GM23338 (cell line): ENCODE measurements around the gene LDLRAD3. TPM values are rescaled to one million over a fixed set of nuclear protein-coding genes. Genes with fewer than 3 reads are reported as not detected.

Experiments
- ATAC-seq: fragments of 200-7000 bp; cut with Tn5 transposase; 3 replicates; pipeline ENCODE4 v1.9.1; 2020
- DNase-seq: peaks from one replicate; pipeline ENCODE4 v3.0.0-alpha.2; 2015; ENCODE audit warnings: low spot score
- H2AFZ ChIP-seq: fragments of 200-600 bp; sonication (generic); 2 replicates; pipeline ENCODE4 v1.8.0; 2016; ENCODE audit warnings: antibody characterized with exemption, mild to moderate bottlenecking, moderate library complexity
- H3F3A ChIP-seq: fragments of 200-600 bp; sonication (generic); replicated peaks from 2 replicates; pipeline ENCODE4 v1.8.0; 2017; ENCODE audit warnings: antibody characterized with exemption, mixed run types, low read depth
- H3K27ac ChIP-seq: fragments of 200-600 bp; sonication (generic); 2 replicates; pipeline ENCODE4 v1.6.1; 2016; ENCODE audit warnings: low read depth
- H3K27me3 ChIP-seq: fragments of 200-600 bp; sonication (generic); 2 replicates; pipeline ENCODE4 v1.8.0; 2016; ENCODE audit warnings: mild to moderate bottlenecking, mixed run types, moderate library complexity; ENCODE audit not compliant: insufficient read depth
- H3K36me3 ChIP-seq: fragments of 200-600 bp; sonication (generic); 2 replicates; pipeline ENCODE4 v1.8.0; 2016; ENCODE audit warnings: mild to moderate bottlenecking; ENCODE audit not compliant: insufficient read depth
- H3K4me1 ChIP-seq: fragments of 200-600 bp; sonication (generic); 2 replicates; pipeline ENCODE4 v1.8.0; 2016; ENCODE audit warnings: mild to moderate bottlenecking, moderate library complexity; ENCODE audit not compliant: insufficient read depth
- H3K4me2 ChIP-seq: fragments of 200-600 bp; sonication (generic); 2 replicates; pipeline ENCODE4 v1.7.1; 2017; ENCODE audit warnings: mixed run types
- H3K4me3 ChIP-seq: fragments of 200-600 bp; sonication (generic); 2 replicates; pipeline ENCODE4 v1.6.1; 2016; ENCODE audit warnings: mixed run types
- H3K79me2 ChIP-seq: fragments of 200-600 bp; sonication (generic); replicated peaks from 2 replicates; pipeline ENCODE4 v1.8.0; 2017; ENCODE audit warnings: mild to moderate bottlenecking; ENCODE audit not compliant: insufficient read depth
- H3K9me2 ChIP-seq: fragments of 200-600 bp; sonication (generic); 2 replicates; pipeline ENCODE4 v1.8.0; 2017; ENCODE audit not compliant: insufficient read depth
- H4K20me1 ChIP-seq: fragments of 200-600 bp; sonication (generic); replicated peaks from 2 replicates; pipeline ENCODE4 v1.8.0; 2017; ENCODE audit warnings: mild to moderate bottlenecking; ENCODE audit not compliant: insufficient read depth
- H3K27ac Mint-ChIP-seq: 2 replicates; pipeline ENCODE4 v1.8.0; 2020; ENCODE audit warnings: inconsistent platforms, mild to moderate bottlenecking, moderate library complexity, mixed read lengths
- H3K27me3 Mint-ChIP-seq: 3 replicates; pipeline ENCODE4 v1.8.0; 2022; ENCODE audit warnings: low read depth, mild to moderate bottlenecking, moderate library complexity, mixed read lengths, inconsistent platforms; ENCODE audit not compliant: insufficient read depth, poor library complexity
- H3K36me3 Mint-ChIP-seq: 3 replicates; pipeline ENCODE4 v1.8.0; 2021; ENCODE audit warnings: low read depth, mild to moderate bottlenecking, inconsistent platforms, moderate library complexity, mixed read lengths
- H3K4me1 Mint-ChIP-seq: 3 replicates; pipeline ENCODE4 v1.8.0; 2020; ENCODE audit warnings: mild to moderate bottlenecking, inconsistent platforms, mixed read lengths
- H3K4me3 Mint-ChIP-seq: 3 replicates; pipeline ENCODE4 v1.8.0; 2021; ENCODE audit warnings: moderate library complexity, mild to moderate bottlenecking, inconsistent platforms, mixed read lengths
- H3K9me3 Mint-ChIP-seq: 3 replicates; pipeline ENCODE4 v1.8.0; 2020; ENCODE audit warnings: moderate library complexity, mild to moderate bottlenecking, inconsistent platforms, mixed read lengths
- CREB1 ChIP-seq: fragments of 250-450 bp; sonication (Bioruptor Pico); IDR thresholded peaks from 2 replicates; pipeline ENCODE4 v1.5.0; 2020; ENCODE audit warnings: low read depth, mild to moderate bottlenecking, moderate library complexity
- ETS1 ChIP-seq: IDR thresholded peaks from 2 replicates; pipeline ENCODE4 v1.6.1; 2016; ENCODE audit warnings: antibody characterized with exemption
- EZH2 ChIP-seq: fragments of 200-600 bp; sonication (generic); IDR thresholded peaks from one replicate; pipeline ENCODE4 v1.8.0; 2017; ENCODE audit warnings: antibody characterized with exemption, mild to moderate bottlenecking, low read depth; ENCODE audit not compliant: unreplicated experiment
- EZH2phosphoT487 ChIP-seq: fragments of 200-600 bp; sonication (generic); IDR thresholded peaks from one replicate; pipeline ENCODE4 v1.8.1; 2018; ENCODE audit warnings: antibody characterized with exemption; ENCODE audit not compliant: unreplicated experiment
- JUNB ChIP-seq: IDR thresholded peaks from one replicate; pipeline ENCODE4 v1.6.1; 2016; ENCODE audit warnings: antibody characterized with exemption; ENCODE audit not compliant: unreplicated experiment
- NANOG ChIP-seq: IDR thresholded peaks from 2 replicates; pipeline ENCODE4 v1.6.1; 2016; ENCODE audit warnings: antibody characterized with exemption, borderline replicate concordance
- POLR2AphosphoS5 ChIP-seq: IDR thresholded peaks from 2 replicates; pipeline ENCODE4 v1.6.1; 2016; ENCODE audit warnings: antibody characterized with exemption, low read depth
- STAT1 ChIP-seq: IDR thresholded peaks from one replicate; pipeline ENCODE4 v1.6.1; 2016; ENCODE audit warnings: antibody characterized with exemption; ENCODE audit not compliant: unreplicated experiment
- ZNF114 ChIP-seq: fragments of 250-450 bp; sonication (Bioruptor Pico); IDR thresholded peaks from 2 replicates; pipeline ENCODE4 v1.5.0; 2020; ENCODE audit warnings: mild to moderate bottlenecking, moderate library complexity
- ZNF331 ChIP-seq: fragments of 250-450 bp; sonication (Bioruptor Pico); IDR thresholded peaks from 2 replicates; pipeline ENCODE4 v1.5.0; 2020; ENCODE audit warnings: low read depth, mild to moderate bottlenecking, moderate library complexity
- ZNF462 ChIP-seq: fragments of 250-450 bp; sonication (Bioruptor Pico); IDR thresholded peaks from 2 replicates; pipeline ENCODE4 v1.5.0; 2020; ENCODE audit warnings: mild to moderate bottlenecking, moderate library complexity
- polyA plus RNA-seq: library from polyadenylated mRNA; unstranded; fragments of >200 nt; fragmentation: Nextera tagmentation; extraction: Ambion mirVana; gene quantifications from 2 replicates; pipeline ENCODE4 v1.2.1, GENCODE V29; 2016
- total RNA-seq: library from RNA; depleted of rRNA; stranded (reverse); fragments of >200 nt; shearing (Covaris generic); gene quantifications from 2 replicates; pipeline ENCODE4 v1.2.3, GENCODE V29; 2014
- TF ChIP-seq, protein P1 (sequence below), 2 experiments: fragments of 200-600 bp in 1 of 2; sonication (generic) in 1 of 2; conservative IDR thresholded peaks; 2 replicates each; pipeline versions ENCODE4 v1.5.1 to v1.6.1; 2016 to 2017; ENCODE audit warnings: antibody characterized with exemption in 2 of 2, low read depth in 2 of 2, mild to moderate bottlenecking in 2 of 2, moderate library complexity in 1 of 2
- TF ChIP-seq, protein P2 (sequence below): IDR thresholded peaks from one replicate; pipeline ENCODE4 v1.6.1; 2018; ENCODE audit warnings: antibody characterized with exemption; ENCODE audit not compliant: unreplicated experiment

LDLRAD3 gene
- total and polyA plus RNA-seq, 2 experiments from 2014 or later: 8.5 to 19.4 TPM

GRCh38 chr11:36039471-36039870 lies 95.6 kb downstream of the LDLRAD3 start:
- no peaks in the 10 kb centered on the region for H3K27me3 ChIP-seq
- H2AFZ ChIP-seq: no peak overlapping the region
- DNase-seq (peak; percentile 0), ATAC-seq (no peak)
- H3K36me3 Mint-ChIP-seq: peaks cover 2% of the 10 kb centered on the region; the same call in 1 of the 3 replicates
- H3K27ac ChIP-seq: no peak overlapping the region
- H3K4me3 Mint-ChIP-seq: no peak overlapping the region
- H3K4me1 Mint-ChIP-seq: peaks cover 16% of the 10 kb centered on the region
- no peaks in the 10 kb centered on the region for H3K9me2 ChIP-seq
- no peak overlapping the region for H3K4me2 ChIP-seq
- 0 out of 2 replicates have a peak, but pooled peaks cover 4% of the 10 kb centered on the region for H4K20me1 ChIP-seq
- H3K9me3 Mint-ChIP-seq: no peaks in the 10 kb centered on the region; the same call in 2 of the 3 replicates
- H3F3A ChIP-seq: no peaks in the 10 kb centered on the region
- H3K4me1 ChIP-seq: peaks cover 8% of the 10 kb centered on the region; the same call in 1 of the 2 replicates
- no peak overlapping the region for H3K4me3 ChIP-seq
- no peaks in the 10 kb centered on the region for H3K36me3 ChIP-seq
- H3K79me2 ChIP-seq: peaks cover 17% of the 10 kb centered on the region
- no peak overlapping the region; the same call in 1 of the 2 replicates for H3K27ac Mint-ChIP-seq
- H3K27me3 Mint-ChIP-seq: no peaks in the 10 kb centered on the region
- TF ChIP-seq, protein P1, sequence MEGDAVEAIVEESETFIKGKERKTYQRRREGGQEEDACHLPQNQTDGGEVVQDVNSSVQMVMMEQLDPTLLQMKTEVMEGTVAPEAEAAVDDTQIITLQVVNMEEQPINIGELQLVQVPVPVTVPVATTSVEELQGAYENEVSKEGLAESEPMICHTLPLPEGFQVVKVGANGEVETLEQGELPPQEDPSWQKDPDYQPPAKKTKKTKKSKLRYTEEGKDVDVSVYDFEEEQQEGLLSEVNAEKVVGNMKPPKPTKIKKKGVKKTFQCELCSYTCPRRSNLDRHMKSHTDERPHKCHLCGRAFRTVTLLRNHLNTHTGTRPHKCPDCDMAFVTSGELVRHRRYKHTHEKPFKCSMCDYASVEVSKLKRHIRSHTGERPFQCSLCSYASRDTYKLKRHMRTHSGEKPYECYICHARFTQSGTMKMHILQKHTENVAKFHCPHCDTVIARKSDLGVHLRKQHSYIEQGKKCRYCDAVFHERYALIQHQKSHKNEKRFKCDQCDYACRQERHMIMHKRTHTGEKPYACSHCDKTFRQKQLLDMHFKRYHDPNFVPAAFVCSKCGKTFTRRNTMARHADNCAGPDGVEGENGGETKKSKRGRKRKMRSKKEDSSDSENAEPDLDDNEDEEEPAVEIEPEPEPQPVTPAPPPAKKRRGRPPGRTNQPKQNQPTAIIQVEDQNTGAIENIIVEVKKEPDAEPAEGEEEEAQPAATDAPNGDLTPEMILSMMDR (conservative IDR thresholded peaks at IDR 0.05; ENCODE audit: low read depth in 2 of 2): no peak
- TF ChIP-seq, protein P2, sequence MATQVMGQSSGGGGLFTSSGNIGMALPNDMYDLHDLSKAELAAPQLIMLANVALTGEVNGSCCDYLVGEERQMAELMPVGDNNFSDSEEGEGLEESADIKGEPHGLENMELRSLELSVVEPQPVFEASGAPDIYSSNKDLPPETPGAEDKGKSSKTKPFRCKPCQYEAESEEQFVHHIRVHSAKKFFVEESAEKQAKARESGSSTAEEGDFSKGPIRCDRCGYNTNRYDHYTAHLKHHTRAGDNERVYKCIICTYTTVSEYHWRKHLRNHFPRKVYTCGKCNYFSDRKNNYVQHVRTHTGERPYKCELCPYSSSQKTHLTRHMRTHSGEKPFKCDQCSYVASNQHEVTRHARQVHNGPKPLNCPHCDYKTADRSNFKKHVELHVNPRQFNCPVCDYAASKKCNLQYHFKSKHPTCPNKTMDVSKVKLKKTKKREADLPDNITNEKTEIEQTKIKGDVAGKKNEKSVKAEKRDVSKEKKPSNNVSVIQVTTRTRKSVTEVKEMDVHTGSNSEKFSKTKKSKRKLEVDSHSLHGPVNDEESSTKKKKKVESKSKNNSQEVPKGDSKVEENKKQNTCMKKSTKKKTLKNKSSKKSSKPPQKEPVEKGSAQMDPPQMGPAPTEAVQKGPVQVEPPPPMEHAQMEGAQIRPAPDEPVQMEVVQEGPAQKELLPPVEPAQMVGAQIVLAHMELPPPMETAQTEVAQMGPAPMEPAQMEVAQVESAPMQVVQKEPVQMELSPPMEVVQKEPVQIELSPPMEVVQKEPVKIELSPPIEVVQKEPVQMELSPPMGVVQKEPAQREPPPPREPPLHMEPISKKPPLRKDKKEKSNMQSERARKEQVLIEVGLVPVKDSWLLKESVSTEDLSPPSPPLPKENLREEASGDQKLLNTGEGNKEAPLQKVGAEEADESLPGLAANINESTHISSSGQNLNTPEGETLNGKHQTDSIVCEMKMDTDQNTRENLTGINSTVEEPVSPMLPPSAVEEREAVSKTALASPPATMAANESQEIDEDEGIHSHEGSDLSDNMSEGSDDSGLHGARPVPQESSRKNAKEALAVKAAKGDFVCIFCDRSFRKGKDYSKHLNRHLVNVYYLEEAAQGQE: no peak
- TF ChIP-seq NANOG (no peak), POLR2AphosphoS5 (no peak), STAT1 (no peak), ZNF462 (CRISPR knock-in tag) (no peak), ZNF114 (CRISPR knock-in tag) (no peak), ZNF331 (CRISPR knock-in tag) (no peak), JUNB (no peak), EZH2phosphoT487 (no peak), CREB1 (CRISPR knock-in tag) (no peak), ETS1 (no peak), EZH2 (no peak)
